Hematopoietic multipotent progenitor cell treated with erythropoietin and hydrocortisone succinate and interleukin-3 and kit ligand, for 6 days (in vitro differentiated cells): ENCODE results near the gene LYZL1.
"Not testable (repeated sequence)": the region's sequence is repeated elsewhere in the genome, so short reads cannot be mapped to it uniquely, and the experiment has no call there.

ENCODE experiments used
- DNase-seq: peaks from one replicate; pipeline ENCODE4 v3.0.0-alpha.2; 2015

Gene LYZL1

GRCh38 chr10:29288906-29289305, at the start of gene LYZL1:
Gene LYZL1 (plus strand): TSS chr10:29289070. CDS start chr10:29291868, 2,798 bp downstream.
- DNase-seq = not testable (repeated sequence)

- peak; percentile 57 for DNase-seq
Observed at GRCh38 chr10:29239569-29240472, 49.0 kb upstream of the LYZL1 start.

DNA sequence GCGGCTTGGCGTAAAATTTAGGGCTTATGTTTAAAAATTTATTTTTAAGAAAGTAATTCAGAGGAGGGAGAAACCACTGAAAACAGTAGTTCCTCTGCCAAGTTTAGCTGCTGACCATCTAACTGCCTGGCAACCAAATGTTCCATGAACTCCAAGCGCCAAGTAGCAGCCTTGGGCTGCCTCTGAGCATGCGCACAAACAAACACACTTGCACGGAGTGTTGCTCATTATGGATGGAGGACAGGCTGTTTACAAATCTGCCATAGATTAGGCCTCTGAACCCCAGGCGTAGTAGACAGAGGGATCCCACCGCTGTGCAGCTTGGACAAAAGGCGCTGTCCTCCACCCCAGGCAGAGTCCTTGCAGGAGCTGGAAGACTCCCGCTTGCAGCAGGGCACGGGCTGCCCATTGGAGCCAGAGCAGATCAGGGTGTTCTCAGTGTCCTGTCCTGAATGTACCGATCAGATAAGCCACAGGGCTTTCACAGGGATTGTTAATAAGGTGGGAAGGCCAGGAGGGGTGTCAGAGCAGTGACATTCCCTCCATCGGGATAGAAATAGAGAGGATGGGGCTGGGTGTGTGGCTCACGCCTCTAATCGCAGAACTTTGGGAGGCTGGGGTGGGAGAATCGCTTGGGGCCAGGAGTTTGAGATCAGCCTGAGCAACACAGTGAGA, 47.7 kb upstream of the LYZL1 start:
- no peak for DNase-seq

DNA sequence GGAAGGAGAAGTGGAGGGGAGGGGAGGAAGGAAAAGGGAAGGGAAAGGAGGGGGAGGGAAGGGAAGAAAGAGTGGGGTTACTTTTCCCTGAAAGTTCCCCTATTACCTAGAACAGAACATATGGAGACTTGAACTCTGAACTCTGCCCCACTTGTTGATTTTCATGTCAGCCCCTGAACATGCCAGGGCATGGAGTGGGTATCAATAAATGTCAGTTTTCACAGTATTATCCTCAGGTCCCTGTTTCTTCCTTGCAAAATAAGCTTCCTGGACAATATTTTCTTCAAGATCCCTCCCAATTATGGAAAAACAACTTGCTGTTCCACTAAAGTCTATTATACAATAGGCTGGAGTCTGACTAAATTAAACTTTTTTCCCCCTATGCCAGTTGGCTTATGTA, 46.9 kb upstream of the LYZL1 start:
- DNase-seq = no peak

DNA sequence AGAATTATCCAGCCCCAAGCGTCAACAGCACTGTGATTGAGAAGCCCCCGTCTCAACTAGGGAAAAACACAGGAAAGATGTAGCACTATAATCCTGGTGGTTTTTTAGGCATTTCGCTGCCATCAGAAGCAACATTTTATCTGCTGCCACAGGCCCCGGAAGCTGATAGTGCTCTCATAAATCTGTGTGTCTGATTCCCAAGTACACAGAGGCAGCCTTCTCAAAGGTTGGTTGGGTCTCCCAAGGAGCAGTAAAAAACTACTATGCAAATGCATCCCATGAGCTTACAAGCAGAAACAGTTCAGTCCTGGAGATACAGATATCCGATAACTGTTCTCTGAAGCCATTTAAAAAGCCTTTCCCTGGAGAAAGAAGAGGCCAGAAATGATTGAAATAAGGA, 45.8 kb upstream of the LYZL1 start:
- DNase-seq = no peak

DNA sequence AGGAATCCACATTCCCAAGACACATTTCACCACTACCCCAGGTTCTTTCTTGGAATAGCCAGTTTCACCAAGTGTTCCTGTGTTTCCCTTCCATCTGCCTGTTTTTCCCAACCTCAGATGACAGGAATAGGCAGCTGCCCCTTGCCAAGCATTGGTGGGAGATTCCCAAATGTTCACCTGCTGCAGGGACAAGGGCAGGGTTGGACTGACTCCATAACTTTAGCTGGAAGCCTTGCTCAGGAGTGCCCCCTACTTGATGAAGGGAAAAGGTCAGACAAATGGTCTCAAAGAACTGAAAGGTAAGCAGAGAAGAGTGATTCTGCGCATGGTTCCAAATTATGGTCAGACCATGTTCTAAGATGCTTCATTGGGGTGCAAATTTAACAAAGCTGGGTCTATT, 45.1 kb upstream of the LYZL1 start:
- peak; percentile 32 for DNase-seq

DNA sequence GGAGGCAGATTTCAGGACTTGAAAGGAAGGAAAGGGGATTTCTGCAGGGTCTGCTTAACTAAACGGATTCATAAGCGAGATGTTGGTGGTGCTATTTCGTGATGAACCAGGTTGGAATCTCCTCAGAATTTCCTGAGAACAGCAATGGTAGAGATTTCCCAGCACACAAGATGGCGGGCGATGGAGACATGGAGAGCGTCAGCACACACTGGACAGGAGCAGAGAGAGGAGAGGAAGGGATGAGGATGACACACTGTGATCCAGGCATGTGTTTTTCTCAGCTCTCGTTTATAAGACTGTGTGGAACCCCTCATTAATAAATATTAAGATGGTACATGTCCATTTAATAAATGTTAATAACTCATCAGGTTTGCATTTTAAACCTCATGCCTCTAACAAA, 43.9 kb upstream of the LYZL1 start:
- DNase-seq = no peak

DNA sequence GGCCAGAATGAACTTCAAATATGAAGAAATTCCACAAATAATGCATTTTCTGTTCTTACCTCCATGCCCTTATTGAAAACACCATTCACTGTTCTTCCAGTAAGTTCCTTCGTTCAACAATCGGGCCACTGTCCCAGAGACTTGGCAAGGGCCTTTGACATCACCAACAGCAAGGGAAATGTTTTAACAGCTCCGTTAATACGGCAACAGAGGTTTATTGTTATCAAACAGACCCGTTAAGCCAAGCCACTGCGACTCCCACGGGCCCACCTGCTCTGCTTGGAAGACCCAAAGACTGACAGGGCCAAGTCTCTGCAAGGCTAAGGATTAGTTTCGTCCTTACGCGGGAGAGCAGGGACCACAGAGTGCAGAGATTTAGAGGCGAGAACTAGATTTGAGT, 43.4 kb upstream of the LYZL1 start:
- no peak for DNase-seq

DNA sequence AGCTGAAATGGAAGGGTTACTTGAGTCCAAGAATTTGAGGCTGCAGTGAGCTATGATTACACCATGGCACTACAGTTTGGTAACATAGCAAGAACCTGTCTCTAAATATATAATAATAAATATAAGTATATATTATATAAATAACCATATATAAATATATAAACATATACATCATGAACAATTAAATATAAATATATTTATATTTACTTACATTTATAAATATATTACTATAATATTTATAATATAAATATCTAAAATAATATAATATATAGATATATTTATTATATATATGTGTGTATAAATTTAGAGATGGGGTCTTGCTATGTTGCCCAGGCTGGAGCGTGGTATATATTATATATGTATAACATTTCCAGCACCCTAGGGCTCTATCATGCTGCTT, 42.4 kb upstream of the LYZL1 start:
- no peak for DNase-seq

DNA sequence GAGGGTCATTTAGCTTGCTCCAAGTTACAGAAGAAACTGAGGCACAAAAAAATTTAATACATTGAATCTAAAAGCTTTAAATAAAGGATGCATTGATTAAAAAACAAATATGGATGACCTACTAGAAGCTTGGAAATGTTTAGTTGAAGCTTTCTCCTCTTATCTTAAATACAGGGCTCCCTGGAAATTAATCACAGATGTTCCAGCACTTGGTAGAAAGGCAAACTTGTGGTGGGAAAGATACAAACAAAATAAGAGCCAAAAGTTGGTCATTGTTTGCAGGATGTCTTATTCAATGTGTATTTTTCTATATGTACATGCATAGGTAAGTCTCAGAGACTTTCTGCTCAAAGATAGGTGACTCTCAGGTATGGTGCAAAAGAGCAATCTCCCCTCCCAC, 40.7 kb upstream of the LYZL1 start:
- DNase-seq = no peak

DNA sequence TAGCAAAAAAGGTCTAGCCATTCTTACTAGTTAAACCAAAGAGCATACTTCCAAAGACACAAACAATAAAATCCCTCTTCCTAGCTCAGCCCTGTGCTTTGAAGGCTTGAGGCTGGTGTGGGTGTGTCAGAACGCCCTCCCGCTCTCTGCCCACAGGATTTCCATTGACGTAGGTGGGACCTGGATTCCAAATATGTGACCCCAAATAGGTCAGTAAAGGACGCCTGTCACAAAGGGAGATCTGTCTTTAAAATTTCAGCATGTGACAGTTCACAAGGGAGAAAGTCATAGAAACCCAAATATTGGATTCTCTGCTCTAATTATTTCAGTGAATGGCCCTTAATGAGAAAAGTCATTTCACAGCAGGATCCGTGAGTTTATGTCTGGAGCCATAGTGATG, 39.9 kb upstream of the LYZL1 start:
- no peak for DNase-seq

- DNase-seq = no peak
Observed at GRCh38 chr10:29250066-29250465, 38.8 kb upstream of the LYZL1 start.

GRCh38 chr10:29252811-29253689, 35.8 kb upstream of the LYZL1 start:
- no peak for DNase-seq

- no peak for DNase-seq
Observed at GRCh38 chr10:29253690-29254029, 35.2 kb upstream of the LYZL1 start.

DNA sequence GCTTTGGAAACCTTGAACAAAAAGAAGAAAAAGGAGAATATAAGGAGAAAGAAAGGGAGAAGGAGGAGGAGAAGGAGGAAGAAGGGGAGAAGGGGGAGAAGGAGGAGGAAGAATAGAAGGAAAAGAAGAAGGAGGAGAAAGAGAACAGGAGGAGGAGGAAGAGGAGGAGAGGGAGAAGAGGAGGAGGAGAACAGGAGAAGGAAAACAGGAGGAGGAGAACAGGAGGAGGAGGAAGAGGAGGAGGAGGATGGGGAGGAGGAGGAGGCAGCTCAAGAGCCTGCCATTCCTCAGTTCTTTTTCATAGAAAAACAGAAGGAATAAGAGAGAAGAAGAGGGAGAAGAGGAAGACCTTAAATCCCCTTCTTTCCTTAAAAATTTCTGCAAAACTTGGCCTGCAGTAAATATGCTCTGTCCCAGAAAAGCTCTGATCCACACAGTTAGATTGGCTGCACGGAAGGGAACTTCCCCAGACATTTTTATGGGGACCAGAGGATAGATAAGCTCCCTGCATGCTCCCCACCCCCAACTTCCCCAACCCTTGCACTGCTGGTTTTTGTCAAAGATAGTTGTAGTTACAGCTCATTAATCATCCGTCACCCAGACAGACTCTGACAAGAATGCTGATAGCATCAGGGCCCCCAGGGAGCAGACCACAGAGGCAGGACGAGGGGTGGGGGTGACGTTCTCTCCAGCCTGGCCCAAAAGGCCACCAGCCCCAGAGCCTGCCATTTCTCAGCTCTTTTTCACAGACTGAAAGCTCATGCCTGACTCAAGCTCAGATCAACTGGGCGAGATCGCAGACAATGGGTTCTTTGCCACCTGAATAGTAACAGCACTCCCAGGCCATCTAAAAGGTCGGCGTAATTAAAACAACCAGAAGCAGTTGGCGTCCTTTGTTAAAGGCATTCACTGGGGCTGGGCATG, 34.5 kb upstream of the LYZL1 start:
- peak; percentile 81 for DNase-seq

DNA sequence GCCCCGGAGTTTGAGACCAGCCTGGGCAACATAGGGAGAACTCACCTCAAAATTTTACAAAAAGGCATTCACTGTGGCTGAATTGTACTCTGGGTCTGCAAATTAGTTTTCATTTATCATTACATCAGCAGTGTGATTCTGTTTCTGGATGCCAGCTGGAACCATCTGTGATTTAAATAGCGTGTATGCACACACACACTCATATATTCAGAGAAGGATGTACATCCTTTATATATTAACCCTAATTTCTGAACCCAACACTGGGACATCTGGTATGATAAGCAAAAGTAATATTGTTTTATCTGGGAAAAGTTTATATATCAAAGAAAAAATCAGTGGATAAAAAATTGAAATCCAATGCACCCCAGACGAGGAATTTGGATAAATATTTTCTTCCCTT, 33.8 kb upstream of the LYZL1 start:
- no peak for DNase-seq

- DNase-seq = no peak
Observed at GRCh38 chr10:29256019-29256418, 32.9 kb upstream of the LYZL1 start.

DNA sequence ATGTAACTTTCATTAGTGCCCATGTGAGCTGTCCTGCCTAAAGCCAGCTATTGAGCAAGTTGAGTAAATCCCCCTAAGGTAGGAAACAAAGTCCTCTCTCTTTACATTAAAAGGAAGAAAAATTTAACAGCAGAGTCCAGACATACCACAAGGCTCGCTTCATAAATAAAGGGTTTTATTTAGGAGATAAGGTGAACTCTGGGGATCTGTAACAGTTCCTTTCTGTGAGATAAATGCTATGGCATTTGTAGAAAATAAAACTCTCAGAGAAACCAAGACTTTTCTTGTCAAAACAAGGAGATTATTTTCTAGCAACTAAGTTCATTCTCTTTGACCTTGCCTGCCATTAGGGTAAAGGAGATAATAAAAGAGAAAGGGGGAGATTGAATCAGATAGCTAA, 32.3 kb upstream of the LYZL1 start:
- DNase-seq = peak; percentile 17

DNA sequence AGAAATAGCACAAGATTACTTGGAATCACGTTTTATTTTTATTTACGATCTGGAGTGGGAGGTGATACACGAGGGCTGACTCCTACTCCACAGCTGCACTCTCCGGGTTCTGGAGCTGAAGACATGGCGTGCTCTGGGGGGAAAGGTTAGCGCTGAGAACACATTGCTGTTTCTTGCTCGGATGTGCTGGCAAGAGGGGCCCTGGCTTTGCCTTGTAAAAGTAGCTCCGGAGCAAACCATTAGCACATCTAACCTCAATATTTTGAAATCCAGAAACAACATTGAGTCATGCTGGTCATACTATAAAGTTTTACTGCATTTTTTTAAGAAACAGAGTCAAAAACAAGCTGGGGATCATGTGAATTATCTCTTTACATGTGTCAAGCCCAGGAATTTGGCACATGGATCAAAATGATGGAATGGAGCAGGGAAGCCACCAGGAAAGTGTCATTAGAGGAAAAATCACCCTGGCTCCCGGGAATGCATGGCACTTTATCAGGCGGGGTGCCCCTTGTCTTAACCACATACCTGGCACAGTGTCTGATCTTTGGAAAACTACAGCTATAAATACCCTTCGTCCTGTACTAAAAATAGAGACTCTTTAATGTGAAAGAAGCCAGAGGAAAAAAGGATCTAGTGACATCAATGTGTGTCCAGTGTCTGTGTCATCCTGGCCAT, 31.6 kb upstream of the LYZL1 start:
- peak; percentile 61 for DNase-seq

- no peak for DNase-seq
Observed at GRCh38 chr10:29257784-29258135, 31.1 kb upstream of the LYZL1 start.

GRCh38 chr10:29259498-29259897, 29.4 kb upstream of the LYZL1 start:
- DNase-seq = no peak

- no peak for DNase-seq
Observed at GRCh38 chr10:29263506-29263905, 25.4 kb upstream of the LYZL1 start.
